Ishikawa (cell line): ENCODE measurements around the gene RXFP4.

ENCODE experiments used
- CEBPB ChIP-seq: IDR thresholded peaks from 2 replicates; pipeline ENCODE4 v1.6.1; 2012
- CREB1 ChIP-seq: IDR thresholded peaks from 2 replicates; pipeline ENCODE4 v1.6.1; 2012; ENCODE audit warnings: low read depth
- EGR1 ChIP-seq: IDR thresholded peaks from 2 replicates; pipeline ENCODE4 v1.6.1; 2012
- EP300 ChIP-seq: IDR thresholded peaks from 2 replicates; pipeline ENCODE4 v1.6.1; 2012; ENCODE audit warnings: borderline replicate concordance
- FOXM1 ChIP-seq: IDR thresholded peaks from 2 replicates; pipeline ENCODE4 v1.6.1; 2012; ENCODE audit warnings: low read depth, borderline replicate concordance
- NFIC ChIP-seq: IDR thresholded peaks from 2 replicates; pipeline ENCODE4 v1.6.1; 2012
- RAD21 ChIP-seq: IDR thresholded peaks from 2 replicates; pipeline ENCODE4 v1.6.1; 2012; ENCODE audit warnings: low read depth
- TAF1 ChIP-seq: IDR thresholded peaks from 2 replicates; pipeline ENCODE4 v1.6.1; 2012; ENCODE audit warnings: low read depth, mild to moderate bottlenecking
- TCF12 ChIP-seq: IDR thresholded peaks from 2 replicates; pipeline ENCODE4 v1.6.1; 2012; ENCODE audit warnings: low read depth
- TEAD4 ChIP-seq: IDR thresholded peaks from 2 replicates; pipeline ENCODE4 v1.6.1; 2012
- ZBTB7A ChIP-seq: IDR thresholded peaks from 2 replicates; pipeline ENCODE4 v1.6.1; 2012; ENCODE audit warnings: low read depth
- TF ChIP-seq, protein P1 (sequence below): IDR thresholded peaks from 2 replicates; pipeline ENCODE4 v1.6.1; 2012; ENCODE audit warnings: low read depth, mild to moderate bottlenecking
- TF ChIP-seq, protein P2 (sequence below): IDR thresholded peaks from 2 replicates; pipeline ENCODE4 v1.6.1; 2012
- TF ChIP-seq, protein P3 (sequence below): IDR thresholded peaks from 2 replicates; pipeline ENCODE4 v1.6.1; 2012

DNA sequence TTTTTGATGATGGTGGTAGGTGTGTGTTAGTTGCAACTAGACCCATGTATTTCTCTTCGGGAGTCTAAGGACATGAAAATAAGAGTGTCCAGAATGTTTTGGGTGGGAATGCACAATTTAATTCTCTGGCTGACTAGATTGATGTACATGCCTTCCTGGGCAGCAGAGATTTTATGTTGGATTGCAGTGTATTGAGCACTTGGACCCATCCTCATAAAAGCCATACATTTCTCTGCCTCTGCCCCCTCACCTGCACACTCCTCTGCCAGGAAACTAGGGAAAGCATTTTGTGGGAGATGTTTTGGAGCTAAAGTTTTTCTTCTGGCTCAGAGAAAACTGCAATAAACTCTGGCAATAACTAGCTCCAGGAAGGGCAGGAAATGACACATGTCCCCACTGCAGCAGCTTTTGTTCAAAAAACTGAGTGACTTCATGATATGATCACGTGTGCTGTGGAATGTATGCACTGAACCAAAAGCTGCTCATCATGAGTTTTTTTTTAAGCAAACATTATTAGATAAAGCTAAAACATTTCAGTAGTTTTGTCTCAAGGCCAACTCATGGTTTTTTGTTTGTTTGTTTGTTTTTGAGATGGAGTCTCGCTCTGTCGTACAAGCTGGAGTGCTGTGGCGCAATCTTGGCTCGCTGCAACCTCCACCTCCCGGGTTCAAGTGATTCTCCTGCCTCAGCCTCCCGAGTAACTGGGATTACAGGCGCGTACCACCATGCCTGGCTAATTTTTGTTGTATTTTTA is 47.9 kb upstream of the RXFP4 start:
- TF ChIP-seq TAF1: no peak
- TF ChIP-seq CEBPB: no peak
- no peak for TF ChIP-seq EP300
- TF ChIP-seq ZBTB7A: no peak
- TF ChIP-seq, protein P1, sequence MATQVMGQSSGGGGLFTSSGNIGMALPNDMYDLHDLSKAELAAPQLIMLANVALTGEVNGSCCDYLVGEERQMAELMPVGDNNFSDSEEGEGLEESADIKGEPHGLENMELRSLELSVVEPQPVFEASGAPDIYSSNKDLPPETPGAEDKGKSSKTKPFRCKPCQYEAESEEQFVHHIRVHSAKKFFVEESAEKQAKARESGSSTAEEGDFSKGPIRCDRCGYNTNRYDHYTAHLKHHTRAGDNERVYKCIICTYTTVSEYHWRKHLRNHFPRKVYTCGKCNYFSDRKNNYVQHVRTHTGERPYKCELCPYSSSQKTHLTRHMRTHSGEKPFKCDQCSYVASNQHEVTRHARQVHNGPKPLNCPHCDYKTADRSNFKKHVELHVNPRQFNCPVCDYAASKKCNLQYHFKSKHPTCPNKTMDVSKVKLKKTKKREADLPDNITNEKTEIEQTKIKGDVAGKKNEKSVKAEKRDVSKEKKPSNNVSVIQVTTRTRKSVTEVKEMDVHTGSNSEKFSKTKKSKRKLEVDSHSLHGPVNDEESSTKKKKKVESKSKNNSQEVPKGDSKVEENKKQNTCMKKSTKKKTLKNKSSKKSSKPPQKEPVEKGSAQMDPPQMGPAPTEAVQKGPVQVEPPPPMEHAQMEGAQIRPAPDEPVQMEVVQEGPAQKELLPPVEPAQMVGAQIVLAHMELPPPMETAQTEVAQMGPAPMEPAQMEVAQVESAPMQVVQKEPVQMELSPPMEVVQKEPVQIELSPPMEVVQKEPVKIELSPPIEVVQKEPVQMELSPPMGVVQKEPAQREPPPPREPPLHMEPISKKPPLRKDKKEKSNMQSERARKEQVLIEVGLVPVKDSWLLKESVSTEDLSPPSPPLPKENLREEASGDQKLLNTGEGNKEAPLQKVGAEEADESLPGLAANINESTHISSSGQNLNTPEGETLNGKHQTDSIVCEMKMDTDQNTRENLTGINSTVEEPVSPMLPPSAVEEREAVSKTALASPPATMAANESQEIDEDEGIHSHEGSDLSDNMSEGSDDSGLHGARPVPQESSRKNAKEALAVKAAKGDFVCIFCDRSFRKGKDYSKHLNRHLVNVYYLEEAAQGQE: no peak
- TF ChIP-seq EGR1: no peak
- TF ChIP-seq TEAD4: peak; percentile 33; the same call in 1 of the 2 replicates
- TF ChIP-seq, protein P2, sequence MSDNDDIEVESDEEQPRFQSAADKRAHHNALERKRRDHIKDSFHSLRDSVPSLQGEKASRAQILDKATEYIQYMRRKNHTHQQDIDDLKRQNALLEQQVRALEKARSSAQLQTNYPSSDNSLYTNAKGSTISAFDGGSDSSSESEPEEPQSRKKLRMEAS: no peak
- TF ChIP-seq RAD21: no peak
- peak; percentile 29; the same call in 1 of the 2 replicates for TF ChIP-seq FOXM1
- TF ChIP-seq TCF12: no peak
- no peak for TF ChIP-seq CREB1
- no peak for TF ChIP-seq NFIC
- TF ChIP-seq, protein P3, sequence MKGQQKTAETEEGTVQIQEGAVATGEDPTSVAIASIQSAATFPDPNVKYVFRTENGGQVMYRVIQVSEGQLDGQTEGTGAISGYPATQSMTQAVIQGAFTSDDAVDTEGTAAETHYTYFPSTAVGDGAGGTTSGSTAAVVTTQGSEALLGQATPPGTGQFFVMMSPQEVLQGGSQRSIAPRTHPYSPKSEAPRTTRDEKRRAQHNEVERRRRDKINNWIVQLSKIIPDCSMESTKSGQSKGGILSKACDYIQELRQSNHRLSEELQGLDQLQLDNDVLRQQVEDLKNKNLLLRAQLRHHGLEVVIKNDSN: peak; percentile 88
